ENCODE results near the gene NXT1.

- no peak for TF ChIP-seq CTCF (conservative IDR thresholded peaks at IDR 0.05 in 1 of 2, IDR thresholded peaks at IDR 0.05 in 1 of 2; ENCODE audit: extremely low read depth in 1 of 2, insufficient read depth in 1 of 2, low read depth in 1 of 2, low read length in 2 of 2)
- no peak for TF ChIP-seq EZH2 (IDR thresholded peaks at IDR 0.05; ENCODE audit: borderline replicate concordance, low read length)
Measured at GRCh38 chr20:23337312-23337711, 13.3 kb upstream of the NXT1 start.
